ENCODE measurements around the gene MAN1A2.

Gene MAN1A2

DNA sequence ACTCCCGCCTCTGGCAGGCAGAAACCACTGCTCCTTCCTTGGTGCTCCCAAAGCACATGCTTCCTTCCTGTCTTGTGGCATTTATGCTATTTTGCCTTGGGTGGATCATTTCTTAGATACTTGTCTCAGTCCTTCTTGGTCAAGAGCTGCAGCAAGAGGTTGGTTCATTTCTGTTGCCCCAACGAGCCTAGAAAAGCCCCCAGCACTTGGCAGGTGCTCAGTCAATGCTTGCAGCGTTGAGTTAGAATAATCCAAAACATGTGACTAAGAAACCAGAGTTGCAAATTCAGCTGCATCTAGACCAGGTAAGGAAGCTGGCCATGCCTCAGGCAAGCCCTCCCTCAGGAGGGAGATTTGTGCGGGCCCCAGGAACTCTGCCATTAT, 196.2 kb downstream of the MAN1A2 start:
- POLR2A ChIA-PET: no interaction called here
- CTCF ChIA-PET: interaction anchor here (0.5 to 1.6 kb wide), 2 partner anchors 19 to 195 kb away, joined by 3 to 5 read pairs; no protein-coding TSS in a partner anchor
- TF ChIP-seq ZNF416 (tag by site-specific recombination; IDR thresholded peaks at IDR 0.05) (no peak), ZNF433 (tag by site-specific recombination; IDR thresholded peaks at IDR 0.05; ENCODE audit: low read depth) (no peak)
- TF ChIP-seq, protein P1, sequence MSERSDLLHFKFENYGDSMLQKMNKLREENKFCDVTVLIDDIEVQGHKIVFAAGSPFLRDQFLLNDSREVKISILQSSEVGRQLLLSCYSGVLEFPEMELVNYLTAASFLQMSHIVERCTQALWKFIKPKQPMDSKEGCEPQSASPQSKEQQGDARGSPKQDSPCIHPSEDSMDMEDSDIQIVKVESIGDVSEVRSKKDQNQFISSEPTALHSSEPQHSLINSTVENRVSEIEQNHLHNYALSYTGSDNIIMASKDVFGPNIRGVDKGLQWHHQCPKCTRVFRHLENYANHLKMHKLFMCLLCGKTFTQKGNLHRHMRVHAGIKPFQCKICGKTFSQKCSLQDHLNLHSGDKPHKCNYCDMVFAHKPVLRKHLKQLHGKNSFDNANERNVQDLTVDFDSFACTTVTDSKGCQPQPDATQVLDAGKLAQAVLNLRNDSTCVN (tag by site-specific recombination; optimal IDR thresholded peaks at IDR 0.05): no peak

DNA sequence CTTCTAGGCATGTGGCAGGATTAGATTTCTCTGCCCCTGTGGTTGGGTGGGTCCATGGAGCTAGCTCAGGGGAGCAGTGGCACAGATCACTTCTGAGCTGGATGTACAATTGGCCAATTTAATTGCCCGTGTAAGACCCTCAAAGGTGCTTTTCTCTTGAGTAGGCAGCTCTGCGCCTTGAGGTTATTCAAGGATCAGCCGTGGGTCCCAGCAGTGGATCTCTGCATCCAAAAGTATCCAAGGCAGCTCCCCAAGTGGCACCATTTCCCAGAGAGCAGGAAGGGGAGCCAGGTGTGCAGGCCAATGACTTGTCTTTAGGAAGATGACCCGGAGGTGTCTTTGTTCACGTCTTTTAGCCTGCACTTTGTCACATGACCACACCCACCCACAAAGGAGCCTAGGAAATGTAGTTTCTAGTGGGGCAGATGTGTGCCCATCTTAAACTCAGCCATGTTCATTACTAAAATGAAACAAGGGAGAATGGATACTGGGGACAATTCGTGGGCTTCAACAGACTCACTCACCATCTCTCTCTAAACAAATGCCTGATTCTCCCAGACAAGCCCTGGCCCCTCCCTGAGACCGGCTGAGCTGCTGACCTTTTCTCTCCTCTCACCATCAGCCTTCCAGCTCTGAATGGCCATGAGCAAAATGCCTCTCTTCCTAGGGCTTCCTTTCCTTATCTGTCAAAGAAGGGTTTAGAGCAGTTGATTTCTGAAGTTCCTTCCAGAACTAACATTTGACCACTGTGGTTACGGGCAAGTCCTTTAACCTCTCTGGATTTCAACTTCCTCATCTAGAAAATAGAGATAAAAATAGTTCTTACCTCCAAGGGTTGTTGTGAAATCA, 197.2 kb downstream of the MAN1A2 start:
- H3K27ac ChIP-seq (ENCODE audit: extremely low read depth, low read depth, low read length): no peak overlapping the region
- H3K9me3 ChIP-seq (ENCODE audit: control insufficient read depth, insufficient read depth, low read depth, low read length): no peaks in the 10 kb centered on the region
- no peaks in the 10 kb centered on the region for H3K36me3 ChIP-seq (ENCODE audit: control insufficient read depth in 2 of 2, insufficient read depth in 1 of 2, low read length in 2 of 2)
- H3K4me1 ChIP-seq (ENCODE audit: control insufficient read depth, insufficient read depth, low read length): no peaks in the 10 kb centered on the region
- ChIA-PET CTCF (interaction anchor here (0.6 to 1.6 kb wide), 3 partner anchors 30 to 840 kb away, joined by 4 to 5 read pairs (median 4); no protein-coding TSS in a partner anchor), POLR2A (no interaction called here)
- TF ChIP-seq ZSCAN23 (tag by site-specific recombination; IDR thresholded peaks at IDR 0.05): no peak
- no peak for TF ChIP-seq ZNF670 (tag by site-specific recombination; IDR thresholded peaks at IDR 0.05; ENCODE audit: low read depth)
- TF ChIP-seq MZF1 (tag by site-specific recombination; IDR thresholded peaks at IDR 0.05; ENCODE audit: borderline replicate concordance): no peak
- TF ChIP-seq BCL11A (tag by site-specific recombination; IDR thresholded peaks at IDR 0.05; ENCODE audit: low read depth): no peak
- TF ChIP-seq ZSCAN30 (tag by site-specific recombination; IDR thresholded peaks at IDR 0.05): no peak
- no peak for TF ChIP-seq YY2 (tag by site-specific recombination; IDR thresholded peaks at IDR 0.05)
- no peak for TF ChIP-seq ZNF2 (tag by site-specific recombination; IDR thresholded peaks at IDR 0.05)
- no peak for TF ChIP-seq ZNF549 (tag by site-specific recombination; IDR thresholded peaks at IDR 0.05)
- no peak for TF ChIP-seq ZNF274 (IDR thresholded peaks at IDR 0.05; ENCODE audit: low read length)
- TF ChIP-seq ZNF274 (tag by site-specific recombination; IDR thresholded peaks at IDR 0.05; ENCODE audit: borderline replicate concordance): no peak
- TF ChIP-seq ZFHX2 (tag by site-specific recombination; conservative IDR thresholded peaks at IDR 0.05): no peak
- TF ChIP-seq, protein P2, sequence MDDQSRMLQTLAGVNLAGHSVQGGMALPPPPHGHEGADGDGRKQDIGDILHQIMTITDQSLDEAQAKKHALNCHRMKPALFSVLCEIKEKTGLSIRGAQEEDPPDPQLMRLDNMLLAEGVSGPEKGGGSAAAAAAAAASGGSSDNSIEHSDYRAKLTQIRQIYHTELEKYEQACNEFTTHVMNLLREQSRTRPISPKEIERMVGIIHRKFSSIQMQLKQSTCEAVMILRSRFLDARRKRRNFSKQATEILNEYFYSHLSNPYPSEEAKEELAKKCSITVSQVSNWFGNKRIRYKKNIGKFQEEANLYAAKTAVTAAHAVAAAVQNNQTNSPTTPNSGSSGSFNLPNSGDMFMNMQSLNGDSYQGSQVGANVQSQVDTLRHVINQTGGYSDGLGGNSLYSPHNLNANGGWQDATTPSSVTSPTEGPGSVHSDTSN (CRISPR knock-in tag; IDR thresholded peaks at IDR 0.05): no peak
- TF ChIP-seq, protein P3, sequence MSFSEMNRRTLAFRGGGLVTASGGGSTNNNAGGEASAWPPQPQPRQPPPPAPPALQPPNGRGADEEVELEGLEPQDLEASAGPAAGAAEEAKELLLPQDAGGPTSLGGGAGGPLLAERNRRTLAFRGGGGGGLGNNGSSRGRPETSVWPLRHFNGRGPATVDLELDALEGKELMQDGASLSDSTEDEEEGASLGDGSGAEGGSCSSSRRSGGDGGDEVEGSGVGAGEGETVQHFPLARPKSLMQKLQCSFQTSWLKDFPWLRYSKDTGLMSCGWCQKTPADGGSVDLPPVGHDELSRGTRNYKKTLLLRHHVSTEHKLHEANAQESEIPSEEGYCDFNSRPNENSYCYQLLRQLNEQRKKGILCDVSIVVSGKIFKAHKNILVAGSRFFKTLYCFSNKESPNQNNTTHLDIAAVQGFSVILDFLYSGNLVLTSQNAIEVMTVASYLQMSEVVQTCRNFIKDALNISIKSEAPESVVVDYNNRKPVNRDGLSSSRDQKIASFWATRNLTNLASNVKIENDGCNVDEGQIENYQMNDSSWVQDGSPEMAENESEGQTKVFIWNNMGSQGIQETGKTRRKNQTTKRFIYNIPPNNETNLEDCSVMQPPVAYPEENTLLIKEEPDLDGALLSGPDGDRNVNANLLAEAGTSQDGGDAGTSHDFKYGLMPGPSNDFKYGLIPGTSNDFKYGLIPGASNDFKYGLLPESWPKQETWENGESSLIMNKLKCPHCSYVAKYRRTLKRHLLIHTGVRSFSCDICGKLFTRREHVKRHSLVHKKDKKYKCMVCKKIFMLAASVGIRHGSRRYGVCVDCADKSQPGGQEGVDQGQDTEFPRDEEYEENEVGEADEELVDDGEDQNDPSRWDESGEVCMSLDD (tag by site-specific recombination; IDR thresholded peaks at IDR 0.05): no peak
- no peak for TF ChIP-seq ZNF658 (tag by site-specific recombination; IDR thresholded peaks at IDR 0.05)
- no peak for TF ChIP-seq ZNF48 (tag by site-specific recombination; IDR thresholded peaks at IDR 0.05)
- TF ChIP-seq, protein P4, sequence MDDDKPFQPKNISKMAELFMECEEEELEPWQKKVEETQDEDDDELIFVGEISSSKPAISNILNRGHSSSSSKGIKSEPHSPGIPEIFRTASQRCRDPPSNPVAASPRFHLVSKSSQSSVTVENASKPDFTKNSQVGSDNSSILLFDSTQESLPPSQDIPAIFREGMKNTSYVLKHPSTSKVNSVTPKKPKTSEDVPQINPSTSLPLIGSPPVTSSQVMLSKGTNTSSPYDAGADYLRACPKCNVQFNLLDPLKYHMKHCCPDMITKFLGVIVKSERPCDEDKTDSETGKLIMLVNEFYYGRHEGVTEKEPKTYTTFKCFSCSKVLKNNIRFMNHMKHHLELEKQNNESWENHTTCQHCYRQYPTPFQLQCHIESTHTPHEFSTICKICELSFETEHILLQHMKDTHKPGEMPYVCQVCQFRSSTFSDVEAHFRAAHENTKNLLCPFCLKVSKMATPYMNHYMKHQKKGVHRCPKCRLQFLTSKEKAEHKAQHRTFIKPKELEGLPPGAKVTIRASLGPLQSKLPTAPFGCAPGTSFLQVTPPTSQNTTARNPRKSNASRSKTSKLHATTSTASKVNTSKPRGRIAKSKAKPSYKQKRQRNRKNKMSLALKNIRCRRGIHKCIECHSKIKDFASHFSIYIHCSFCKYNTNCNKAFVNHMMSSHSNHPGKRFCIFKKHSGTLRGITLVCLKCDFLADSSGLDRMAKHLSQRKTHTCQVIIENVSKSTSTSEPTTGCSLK (tag by site-specific recombination; IDR thresholded peaks at IDR 0.05): no peak
- no peak for TF ChIP-seq ZNF394 (tag by site-specific recombination; IDR thresholded peaks at IDR 0.05; ENCODE audit: borderline replicate concordance)
- no peak overlapping the region for H3K4me3 ChIP-seq (ENCODE audit: low read depth, low read length)

More for the DNA sequence above, 196.2 kb downstream of the MAN1A2 start:
- H3K4me1 ChIP-seq (ENCODE audit: control insufficient read depth, insufficient read depth, low read length): no peaks in the 10 kb centered on the region
- no peaks in the 10 kb centered on the region for H3K9me3 ChIP-seq (ENCODE audit: control insufficient read depth, insufficient read depth, low read depth, low read length)
- no peaks in the 10 kb centered on the region for H3K36me3 ChIP-seq (ENCODE audit: control insufficient read depth in 2 of 2, insufficient read depth in 1 of 2, low read length in 2 of 2)
- no peak overlapping the region for H3K4me3 ChIP-seq (ENCODE audit: low read depth, low read length)
- H3K27ac ChIP-seq (ENCODE audit: extremely low read depth, low read depth, low read length): no peak overlapping the region
